ENCODE results near the gene PAPPA2.

- TF ChIP-seq CTCF (conservative IDR thresholded peaks at IDR 0.05 in 1 of 2, IDR thresholded peaks at IDR 0.05 in 1 of 2; ENCODE audit: low read depth in 1 of 2, low read length in 2 of 2) (no peak), EZH2 (IDR thresholded peaks at IDR 0.05; ENCODE audit: low read length, missing control alignments) (no peak)
These were observed 38.6 kb downstream of the PAPPA2 start for GRCh38 chr1:176501599-176501998.

All from fibroblast of lung (primary cell).